HEK293 (cell line): ENCODE data around the gene RALY.

Experiments used
- MZF1 ChIP-seq: fragments of 450-650 bp; formaldehyde crosslinking; IDR thresholded peaks from 2 replicates; pipeline ENCODE4 v1.5.1; 2017; ENCODE audit warnings: missing biosample characterization, missing genetic modification characterization, borderline replicate concordance
- OVOL3 ChIP-seq: fragments of 450-650 bp; formaldehyde crosslinking; IDR thresholded peaks from 2 replicates; pipeline ENCODE4 v1.5.1; 2016; ENCODE audit warnings: missing biosample characterization, missing genetic modification characterization
- TCF7L2 ChIP-seq: IDR thresholded peaks from 2 replicates; pipeline ENCODE4 v1.6.1; 2011; ENCODE audit warnings: low read depth, mild to moderate bottlenecking, inconsistent platforms, low read length, moderate library complexity, borderline replicate concordance
- ZBTB20 ChIP-seq: fragments of 450-650 bp; formaldehyde crosslinking; IDR thresholded peaks from 2 replicates; pipeline ENCODE4 v1.5.1; 2016; ENCODE audit warnings: missing biosample characterization, missing genetic modification characterization
- ZBTB7A ChIP-seq: fragments of 450-650 bp; formaldehyde crosslinking; IDR thresholded peaks from 2 replicates; pipeline ENCODE4 v1.5.1; 2016; ENCODE audit warnings: low read depth, missing biosample characterization, missing genetic modification characterization
- ZNF184 ChIP-seq: fragments of 450-650 bp; IDR thresholded peaks from 2 replicates; pipeline ENCODE4 v1.5.1; 2018; ENCODE audit warnings: missing biosample characterization, mild to moderate bottlenecking, missing genetic modification characterization
- ZNF24 ChIP-seq: fragments of 450-650 bp; formaldehyde crosslinking; IDR thresholded peaks from 2 replicates; pipeline ENCODE4 v1.5.1; 2016; ENCODE audit warnings: missing biosample characterization, missing genetic modification characterization
- ZNF292 ChIP-seq: fragments of 450-650 bp; formaldehyde crosslinking; IDR thresholded peaks from 2 replicates; pipeline ENCODE4 v1.5.1; 2016; ENCODE audit warnings: low read depth, missing biosample characterization, missing genetic modification characterization, borderline replicate concordance
- ZNF529 ChIP-seq: fragments of 450-650 bp; formaldehyde crosslinking; IDR thresholded peaks from 2 replicates; pipeline ENCODE4 v1.5.1; 2017; ENCODE audit warnings: missing genetic modification characterization, missing biosample characterization; ENCODE audit not compliant: insufficient replicate concordance
- ZNF624 ChIP-seq: fragments of 450-650 bp; formaldehyde crosslinking; IDR thresholded peaks from 2 replicates; pipeline ENCODE4 v1.5.1; 2017; ENCODE audit warnings: missing biosample characterization, missing genetic modification characterization
- ZNF777 ChIP-seq: fragments of 450-650 bp; formaldehyde crosslinking; IDR thresholded peaks from 2 replicates; pipeline ENCODE4 v1.5.1; 2017; ENCODE audit warnings: missing biosample characterization, missing genetic modification characterization, borderline replicate concordance
- ZNF792 ChIP-seq: fragments of 450-650 bp; formaldehyde crosslinking; IDR thresholded peaks from 2 replicates; pipeline ENCODE4 v1.5.1; 2016; ENCODE audit warnings: missing biosample characterization, missing genetic modification characterization
- TF ChIP-seq, protein P1 (sequence below): fragments of 450-650 bp; formaldehyde crosslinking; optimal IDR thresholded peaks from 2 replicates; pipeline ENCODE3; 2016; ENCODE audit warnings: missing biosample characterization, mild to moderate bottlenecking, missing genetic modification characterization
- TF ChIP-seq, protein P2 (sequence below): fragments of 450-650 bp; formaldehyde crosslinking; IDR thresholded peaks from 2 replicates; pipeline ENCODE4 v1.5.1; 2016; ENCODE audit warnings: missing biosample characterization, missing genetic modification characterization

DNA sequence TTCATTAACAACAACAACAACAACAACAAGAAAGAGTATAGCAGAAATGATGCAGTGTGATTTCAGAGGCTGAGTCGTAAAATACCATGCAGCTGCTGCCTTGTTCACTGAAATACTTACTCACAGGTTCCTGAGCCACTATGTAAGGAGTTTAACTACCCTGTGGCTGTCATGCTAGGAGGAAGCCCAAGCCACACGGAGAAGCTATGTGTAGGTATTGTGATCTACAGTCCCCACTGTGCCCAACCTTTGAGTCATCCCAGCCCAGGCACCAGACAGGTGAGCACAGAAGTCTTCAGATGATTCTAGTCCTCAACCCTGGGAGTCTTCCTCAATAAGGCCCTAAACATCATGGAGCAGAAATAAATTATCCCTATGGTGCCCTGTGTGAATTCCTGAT lies 14.6 kb upstream of the RALY start:
- TF ChIP-seq ZBTB20 (tag by site-specific recombination) (no peak), ZNF792 (tag by site-specific recombination) (no peak), TCF7L2 (no peak), ZNF24 (tag by site-specific recombination) (no peak), OVOL3 (tag by site-specific recombination) (no peak), ZBTB7A (tag by site-specific recombination) (no peak), ZNF777 (no peak), ZNF624 (tag by site-specific recombination) (no peak), ZNF292 (tag by site-specific recombination) (no peak), MZF1 (tag by site-specific recombination) (no peak), ZNF184 (tag by site-specific recombination) (no peak), ZNF529 (no peak)
- TF ChIP-seq, protein P1, sequence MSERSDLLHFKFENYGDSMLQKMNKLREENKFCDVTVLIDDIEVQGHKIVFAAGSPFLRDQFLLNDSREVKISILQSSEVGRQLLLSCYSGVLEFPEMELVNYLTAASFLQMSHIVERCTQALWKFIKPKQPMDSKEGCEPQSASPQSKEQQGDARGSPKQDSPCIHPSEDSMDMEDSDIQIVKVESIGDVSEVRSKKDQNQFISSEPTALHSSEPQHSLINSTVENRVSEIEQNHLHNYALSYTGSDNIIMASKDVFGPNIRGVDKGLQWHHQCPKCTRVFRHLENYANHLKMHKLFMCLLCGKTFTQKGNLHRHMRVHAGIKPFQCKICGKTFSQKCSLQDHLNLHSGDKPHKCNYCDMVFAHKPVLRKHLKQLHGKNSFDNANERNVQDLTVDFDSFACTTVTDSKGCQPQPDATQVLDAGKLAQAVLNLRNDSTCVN (tag by site-specific recombination), result no peak
- TF ChIP-seq, protein P2, sequence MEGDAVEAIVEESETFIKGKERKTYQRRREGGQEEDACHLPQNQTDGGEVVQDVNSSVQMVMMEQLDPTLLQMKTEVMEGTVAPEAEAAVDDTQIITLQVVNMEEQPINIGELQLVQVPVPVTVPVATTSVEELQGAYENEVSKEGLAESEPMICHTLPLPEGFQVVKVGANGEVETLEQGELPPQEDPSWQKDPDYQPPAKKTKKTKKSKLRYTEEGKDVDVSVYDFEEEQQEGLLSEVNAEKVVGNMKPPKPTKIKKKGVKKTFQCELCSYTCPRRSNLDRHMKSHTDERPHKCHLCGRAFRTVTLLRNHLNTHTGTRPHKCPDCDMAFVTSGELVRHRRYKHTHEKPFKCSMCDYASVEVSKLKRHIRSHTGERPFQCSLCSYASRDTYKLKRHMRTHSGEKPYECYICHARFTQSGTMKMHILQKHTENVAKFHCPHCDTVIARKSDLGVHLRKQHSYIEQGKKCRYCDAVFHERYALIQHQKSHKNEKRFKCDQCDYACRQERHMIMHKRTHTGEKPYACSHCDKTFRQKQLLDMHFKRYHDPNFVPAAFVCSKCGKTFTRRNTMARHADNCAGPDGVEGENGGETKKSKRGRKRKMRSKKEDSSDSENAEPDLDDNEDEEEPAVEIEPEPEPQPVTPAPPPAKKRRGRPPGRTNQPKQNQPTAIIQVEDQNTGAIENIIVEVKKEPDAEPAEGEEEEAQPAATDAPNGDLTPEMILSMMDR (tag by site-specific recombination), result no peak
